ENCODE results near the gene RPL13.

RPL13 gene

DNA sequence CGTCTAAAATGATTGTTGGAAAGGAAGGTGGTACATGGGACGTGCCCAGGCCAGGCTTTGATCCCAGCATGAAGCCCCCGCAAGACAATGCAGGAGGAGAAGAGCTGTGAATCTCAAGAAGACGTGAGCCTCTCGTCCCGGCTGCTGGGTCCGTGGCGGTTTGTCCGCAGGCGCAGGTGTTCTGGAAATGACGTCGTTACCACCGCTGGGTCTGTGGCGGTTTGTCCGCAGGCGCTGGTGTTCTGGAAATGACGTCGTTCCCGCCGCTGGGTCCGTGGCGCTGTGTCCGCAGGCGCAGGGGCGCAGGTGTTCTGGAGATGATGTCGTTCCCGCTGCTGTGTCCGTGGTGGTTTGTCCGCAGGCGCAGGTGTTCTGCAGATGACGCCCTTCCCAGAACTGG, 38.2 kb upstream of the RPL13 start:
- Histone ChIP-seq H3K27ac (ENCODE audit: extremely low read depth, low read depth, low read length) (no peak overlapping the region), H3K36me3 (ENCODE audit: control insufficient read depth in 2 of 2, insufficient read depth in 1 of 2, low read length in 2 of 2) (peaks cover 30 to 99% of the 10 kb centered on the region in 2 experiments; a peak in 2 of 3 replicates), H3K4me1 (ENCODE audit: control insufficient read depth, insufficient read depth, low read length) (no peaks in the 10 kb centered on the region), H3K4me3 (ENCODE audit: low read depth, low read length) (no peak overlapping the region), H3K9me3 (ENCODE audit: control insufficient read depth, insufficient read depth, low read depth, low read length) (no peaks in the 10 kb centered on the region)
- TF ChIP-seq ZNF785 (tag by site-specific recombination; IDR thresholded peaks at IDR 0.05): no peak
- no peak for TF ChIP-seq ZFP69B (tag by site-specific recombination; IDR thresholded peaks at IDR 0.05)
- TF ChIP-seq ZNF146 (tag by site-specific recombination; IDR thresholded peaks at IDR 0.05): no peak
- no peak for TF ChIP-seq HOXD13 (CRISPR knock-in tag; IDR thresholded peaks at IDR 0.05; ENCODE audit: borderline replicate concordance)
- no peak for TF ChIP-seq ZNF521 (tag by site-specific recombination; IDR thresholded peaks at IDR 0.05)
- no peak for TF ChIP-seq ZNF555 (tag by site-specific recombination; conservative IDR thresholded peaks at IDR 0.05)
- no peak for TF ChIP-seq RBAK (tag by site-specific recombination; IDR thresholded peaks at IDR 0.05)
- TF ChIP-seq KLF8 (tag by site-specific recombination; IDR thresholded peaks at IDR 0.05): no peak
- TF ChIP-seq, protein P1, sequence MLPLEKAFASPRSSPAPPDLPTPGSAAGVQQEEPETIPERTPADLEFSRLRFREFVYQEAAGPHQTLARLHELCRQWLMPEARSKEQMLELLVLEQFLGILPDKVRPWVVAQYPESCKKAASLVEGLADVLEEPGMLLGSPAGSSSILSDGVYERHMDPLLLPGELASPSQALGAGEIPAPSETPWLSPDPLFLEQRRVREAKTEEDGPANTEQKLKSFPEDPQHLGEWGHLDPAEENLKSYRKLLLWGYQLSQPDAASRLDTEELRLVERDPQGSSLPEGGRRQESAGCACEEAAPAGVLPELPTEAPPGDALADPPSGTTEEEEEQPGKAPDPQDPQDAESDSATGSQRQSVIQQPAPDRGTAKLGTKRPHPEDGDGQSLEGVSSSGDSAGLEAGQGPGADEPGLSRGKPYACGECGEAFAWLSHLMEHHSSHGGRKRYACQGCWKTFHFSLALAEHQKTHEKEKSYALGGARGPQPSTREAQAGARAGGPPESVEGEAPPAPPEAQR (tag by site-specific recombination; IDR thresholded peaks at IDR 0.05): no peak
- TF ChIP-seq MZF1 (tag by site-specific recombination; IDR thresholded peaks at IDR 0.05; ENCODE audit: borderline replicate concordance): no peak
- no peak for TF ChIP-seq ZFHX2 (tag by site-specific recombination; conservative IDR thresholded peaks at IDR 0.05)
- TF ChIP-seq ZBTB17 (tag by site-specific recombination; IDR thresholded peaks at IDR 0.05): no peak
- no peak for TF ChIP-seq ZNF473 (tag by site-specific recombination; IDR thresholded peaks at IDR 0.05)
- TF ChIP-seq, protein P2, sequence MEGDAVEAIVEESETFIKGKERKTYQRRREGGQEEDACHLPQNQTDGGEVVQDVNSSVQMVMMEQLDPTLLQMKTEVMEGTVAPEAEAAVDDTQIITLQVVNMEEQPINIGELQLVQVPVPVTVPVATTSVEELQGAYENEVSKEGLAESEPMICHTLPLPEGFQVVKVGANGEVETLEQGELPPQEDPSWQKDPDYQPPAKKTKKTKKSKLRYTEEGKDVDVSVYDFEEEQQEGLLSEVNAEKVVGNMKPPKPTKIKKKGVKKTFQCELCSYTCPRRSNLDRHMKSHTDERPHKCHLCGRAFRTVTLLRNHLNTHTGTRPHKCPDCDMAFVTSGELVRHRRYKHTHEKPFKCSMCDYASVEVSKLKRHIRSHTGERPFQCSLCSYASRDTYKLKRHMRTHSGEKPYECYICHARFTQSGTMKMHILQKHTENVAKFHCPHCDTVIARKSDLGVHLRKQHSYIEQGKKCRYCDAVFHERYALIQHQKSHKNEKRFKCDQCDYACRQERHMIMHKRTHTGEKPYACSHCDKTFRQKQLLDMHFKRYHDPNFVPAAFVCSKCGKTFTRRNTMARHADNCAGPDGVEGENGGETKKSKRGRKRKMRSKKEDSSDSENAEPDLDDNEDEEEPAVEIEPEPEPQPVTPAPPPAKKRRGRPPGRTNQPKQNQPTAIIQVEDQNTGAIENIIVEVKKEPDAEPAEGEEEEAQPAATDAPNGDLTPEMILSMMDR (tag by site-specific recombination; IDR thresholded peaks at IDR 0.05): no peak
- TF ChIP-seq GLI2 (tag by site-specific recombination; IDR thresholded peaks at IDR 0.05; ENCODE audit: borderline replicate concordance, low read depth): no peak
- no peak for TF ChIP-seq ZNF114 (tag by site-specific recombination; IDR thresholded peaks at IDR 0.05)
- POLR2A ChIA-PET: no interaction called here
- CTCF ChIA-PET: interaction anchor here (0.7 to 1.2 kb wide), 2 partner anchors 12 to 36 kb away, joined by 3 to 4 read pairs; no protein-coding TSS in a partner anchor

DNA sequence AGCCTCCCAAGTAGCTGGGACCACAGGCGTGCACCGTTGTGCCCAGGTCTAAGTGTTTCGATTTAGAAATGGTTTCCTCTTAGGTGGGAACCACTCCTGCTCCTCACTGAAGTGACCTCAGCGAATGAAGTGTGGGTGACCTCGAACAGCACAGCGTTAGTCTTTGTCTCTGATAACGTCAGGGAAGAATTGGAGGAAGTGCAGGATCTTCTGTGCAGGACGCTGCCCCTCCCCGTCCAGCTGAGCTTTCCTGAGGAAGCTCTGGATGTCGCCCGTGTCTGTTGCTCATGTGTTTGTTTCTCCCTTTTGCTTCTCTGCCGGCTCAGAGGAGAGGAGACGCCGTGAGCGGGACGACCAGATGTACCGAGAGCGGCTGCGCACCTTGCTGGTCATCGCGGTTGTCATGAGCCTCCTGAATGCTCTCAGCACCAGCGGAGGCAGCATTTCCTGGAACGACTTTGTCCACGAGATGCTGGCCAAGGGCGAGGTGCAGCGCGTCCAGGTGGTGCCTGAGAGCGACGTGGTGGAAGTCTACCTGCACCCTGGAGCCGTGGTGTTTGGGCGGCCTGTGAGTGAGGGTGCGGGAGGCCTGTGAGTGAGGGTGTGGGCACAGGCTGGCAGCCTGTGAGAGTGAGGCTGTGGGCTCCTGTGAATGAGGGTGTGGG, 36.7 kb upstream of the RPL13 start:
- peaks cover 34 to 97% of the 10 kb centered on the region in 2 experiments for H3K36me3 ChIP-seq (ENCODE audit: control insufficient read depth in 2 of 2, insufficient read depth in 1 of 2, low read length in 2 of 2)

More for the DNA sequence above, 36.7 kb upstream of the RPL13 start:
- POLR2A ChIA-PET: no interaction called here
- CTCF ChIA-PET: no interaction called here
- no peaks in the 10 kb centered on the region for H3K4me1 ChIP-seq (ENCODE audit: control insufficient read depth, insufficient read depth, low read length)
- no peaks in the 10 kb centered on the region for H3K9me3 ChIP-seq (ENCODE audit: control insufficient read depth, insufficient read depth, low read depth, low read length)
- H3K4me3 ChIP-seq (ENCODE audit: low read depth, low read length): no peak overlapping the region
- no peak overlapping the region for H3K27ac ChIP-seq (ENCODE audit: extremely low read depth, low read depth, low read length)
- TF ChIP-seq MEIS1 (CRISPR knock-in tag; IDR thresholded peaks at IDR 0.05; ENCODE audit: borderline replicate concordance) (no peak), BCL11B (tag by site-specific recombination; IDR thresholded peaks at IDR 0.05; ENCODE audit: low read depth) (no peak), ZNF555 (tag by site-specific recombination; conservative IDR thresholded peaks at IDR 0.05) (no peak), ZNF837 (tag by site-specific recombination; IDR thresholded peaks at IDR 0.05) (no peak), ZNF354C (tag by site-specific recombination; IDR thresholded peaks at IDR 0.05; ENCODE audit: borderline replicate concordance, low read depth) (no peak), IKZF3 (tag by site-specific recombination; IDR thresholded peaks at IDR 0.05) (no peak), ZNF184 (tag by site-specific recombination; IDR thresholded peaks at IDR 0.05) (no peak), ZNF423 (tag by site-specific recombination; IDR thresholded peaks at IDR 0.05) (no peak)
